ENCODE measurements around the gene FGG. TPM values are rescaled to one million over a fixed set of nuclear protein-coding genes. Genes with fewer than 3 reads are reported as not detected.
"Not testable (repeated sequence)": the region's sequence is repeated elsewhere in the genome, so short reads cannot be mapped to it uniquely, and the experiment has no call there.

The FGG gene
- total and polyA plus RNA-seq, 2 of the 8 experiments (the other 6 are each of a cell fraction or from before 2014, with no cell fraction given) = not detected

DNA sequence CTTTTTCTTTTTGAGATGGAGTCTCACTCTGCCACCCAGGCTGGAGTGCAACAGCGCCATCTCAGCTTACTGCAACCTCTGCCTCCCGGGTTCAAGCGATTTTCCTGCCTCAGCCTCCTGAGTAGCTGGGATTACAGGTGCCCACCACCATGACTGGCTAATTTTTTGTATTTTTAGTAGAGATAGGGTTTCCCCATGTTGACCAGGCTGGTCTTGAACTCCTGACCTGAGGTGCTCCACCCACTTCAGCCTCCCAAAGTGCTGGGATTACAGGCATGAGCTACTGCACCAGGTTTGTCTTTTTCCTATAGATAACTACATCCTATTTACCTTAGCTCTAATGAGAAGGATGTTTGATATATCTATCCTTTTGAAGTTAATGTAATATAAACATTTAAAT lies 18.1 kb downstream of the FGG start:
- H4K8ac ChIP-seq (ENCODE audit: extremely low read depth, insufficient read depth, low read length); FAIRE-seq; H2BK15ac ChIP-seq (ENCODE audit: low read length); H4K5ac ChIP-seq (ENCODE audit: insufficient read length, low read depth, low read length); H3K14ac ChIP-seq (ENCODE audit: insufficient read length); H3K9ac ChIP-seq (replicated peaks in 1 of 4; ENCODE audit: extremely low read depth in 1 of 4, low read depth in 3 of 4, low read length in 3 of 4); H3K23ac ChIP-seq (ENCODE audit: insufficient read length); H2BK12ac ChIP-seq (ENCODE audit: low read depth, low read length); H3K27ac ChIP-seq (ENCODE audit: low read depth, low read length); H3K23me2 ChIP-seq (ENCODE audit: low read depth, low read length); H3K4me1 ChIP-seq (replicated peaks in 1 of 4; ENCODE audit: control insufficient read depth in 3 of 4, insufficient read depth in 4 of 4, low read length in 3 of 4); H2BK120ac ChIP-seq (replicated peaks; ENCODE audit: low read depth, low read length); H3K18ac ChIP-seq (ENCODE audit: extremely low read depth, low read length); DNase-seq (ENCODE audit: low read depth in 1 of 2, low spot score in 2 of 2); H3K79me1 ChIP-seq (ENCODE audit: low read depth, low read length); H3K79me2 ChIP-seq (ENCODE audit: control insufficient read depth in 1 of 2, insufficient read depth in 2 of 2, low read length in 2 of 2); H3K27me3 ChIP-seq (replicated peaks in 1 of 4; ENCODE audit: control insufficient read depth in 3 of 4, extremely low read depth in 1 of 4, insufficient read depth in 3 of 4, low read length in 3 of 4); H3K4me3 ChIP-seq (ENCODE audit: extremely low read depth in 1 of 4, insufficient read depth in 2 of 4, low read depth in 3 of 4, low read length in 4 of 4); H2BK20ac ChIP-seq (ENCODE audit: low read length); H3K9me3 ChIP-seq (ENCODE audit: insufficient read depth in 2 of 2, low read depth in 1 of 2, low read length in 1 of 2); POLR2A ChIA-PET (ENCODE audit: partially characterized antibody); H3K4ac ChIP-seq (replicated peaks; ENCODE audit: insufficient read length, low read depth, low read length); H4K91ac ChIP-seq (replicated peaks; ENCODE audit: insufficient read length, low read length); H2AK5ac ChIP-seq (ENCODE audit: low read depth, low read length); H2BK5ac ChIP-seq (ENCODE audit: low read depth, low read length); H3K4me2 ChIP-seq (ENCODE audit: insufficient read depth in 1 of 2, low read depth in 2 of 2, low read length in 2 of 2); H3K56ac ChIP-seq (replicated peaks; ENCODE audit: insufficient read length, low read depth, low read length); H2AFZ ChIP-seq (ENCODE audit: low read length); H4K20me1 ChIP-seq (replicated peaks in 1 of 2; ENCODE audit: control insufficient read depth in 1 of 2, insufficient read depth in 2 of 2, low read length in 2 of 2); H3K36me3 ChIP-seq (ENCODE audit: control insufficient read depth in 2 of 4, insufficient read depth in 4 of 4, low read length in 3 of 4): not testable (repeated sequence)
- WGBS, 2 experiments (ENCODE audit: extremely low coverage in 1 of 2, insufficient coverage in 1 of 2, insufficient read length in 1 of 2, insufficient replicate concordance in 2 of 2, low coverage in 1 of 2, low lambda C conversion rate in 2 of 2, missing lambda C conversion rate in 1 of 2) = 90% methylated on average over 3 of the region's 3 CpGs; no CpG with 5 or more reads in 1 of the 2 experiments
- CTCF ChIA-PET (ENCODE audit: partially characterized antibody) = interaction anchor here (0.9 to 5.6 kb wide), 17 partner anchors 8 to 161 kb away, joined by 3 to 30 read pairs (median 6); partner anchors contain the start of genes FGB, FGG and PLRG1

Data from H1 (cell line).